GM23248 (cell line): ENCODE results near the gene MRPS7.

Source experiments
- EZH2 ChIP-seq: fragments of 200-600 bp; sonication (generic); IDR thresholded peaks from 2 replicates; pipeline ENCODE4 v1.6.1; 2018; ENCODE audit warnings: antibody characterized with exemption, mild to moderate bottlenecking; ENCODE audit not compliant: insufficient read depth, poor library complexity, severe bottlenecking
- EZH2phosphoT487 ChIP-seq: fragments of 200-600 bp; sonication (generic); IDR thresholded peaks from 2 replicates; pipeline ENCODE4 v1.6.1; 2018; ENCODE audit warnings: antibody characterized with exemption, moderate library complexity, mild to moderate bottlenecking, low read depth; ENCODE audit not compliant: insufficient read depth

- TF ChIP-seq EZH2 (no peak), EZH2phosphoT487 (no peak)
These were observed 38.6 kb downstream of the MRPS7 start for GRCh38 chr17:75300280-75300679.
